Karpas-422 (cell line): Measurements from ENCODE around the gene SNTB2. TPM values are rescaled to one million over a fixed set of nuclear protein-coding genes. Genes with fewer than 3 reads are reported as not detected.

Experiments
- DNase-seq: peaks from one replicate; pipeline ENCODE4 v3.0.0-alpha.2; 2015
- H2AFZ ChIP-seq: fragments of 200-600 bp; sonication (generic); 2 replicates; pipeline ENCODE4 v1.6.1; 2014; ENCODE audit warnings: antibody characterized with exemption, low read length, mixed read lengths
- H3K27ac ChIP-seq: fragments of 200-600 bp; sonication (generic); 2 replicates; pipeline ENCODE4 v1.5.1; 2014; ENCODE audit warnings: mild to moderate bottlenecking, low read length, moderate library complexity
- H3K27me3 ChIP-seq: fragments of 200-600 bp; sonication (generic); 2 replicates; pipeline ENCODE4 v1.6.1; 2014; ENCODE audit warnings: low read length, mixed read lengths
- H3K36me3 ChIP-seq: fragments of 200-600 bp; sonication (generic); 2 replicates; pipeline ENCODE4 v1.6.1; 2014; ENCODE audit warnings: low read length, mixed read lengths; ENCODE audit not compliant: insufficient read depth
- H3K4me1 ChIP-seq: fragments of 200-600 bp; sonication (generic); 2 replicates; pipeline ENCODE4 v1.6.1; 2014; ENCODE audit warnings: mild to moderate bottlenecking, low read length, mixed read lengths
- H3K4me2 ChIP-seq: fragments of 200-600 bp; sonication (generic); 2 replicates; pipeline ENCODE4 v1.6.1; 2014; ENCODE audit warnings: low read length, low read depth, mild to moderate bottlenecking; ENCODE audit not compliant: poor library complexity, severe bottlenecking
- H3K4me3 ChIP-seq: fragments of 200-600 bp; sonication (generic); 2 replicates; pipeline ENCODE4 v1.5.1; 2014; ENCODE audit warnings: mild to moderate bottlenecking, antibody characterized with exemption, low read length, mixed read lengths
- H3K79me2 ChIP-seq: fragments of 200-600 bp; sonication (generic); 2 replicates; pipeline ENCODE4 v1.6.1; 2014; ENCODE audit warnings: mild to moderate bottlenecking, low read length, mixed read lengths
- H3K9ac ChIP-seq: fragments of 200-600 bp; sonication (generic); 2 replicates; pipeline ENCODE4 v1.6.0; 2014; ENCODE audit warnings: low read length
- H3K9me2 ChIP-seq: fragments of 200-600 bp; sonication (generic), shearing (Covaris generic); replicated peaks from 2 replicates; pipeline ENCODE4 v1.6.0; 2014; ENCODE audit warnings: mild to moderate bottlenecking, low read length, moderate library complexity; ENCODE audit not compliant: insufficient read depth
- H3K9me3 ChIP-seq: fragments of 300-700, 200-600 bp; sonication (generic); 2 replicates; pipeline ENCODE4 v1.6.1; 2014; ENCODE audit warnings: low read length, mixed read lengths
- H4K20me1 ChIP-seq: fragments of 200-600 bp; sonication (generic); 2 replicates; pipeline ENCODE4 v1.6.1; 2014; ENCODE audit warnings: mild to moderate bottlenecking, antibody characterized with exemption, low read length, low read depth; ENCODE audit not compliant: insufficient read depth
- total RNA-seq: library from RNA; depleted of rRNA; stranded (reverse); fragments of >200 nt; shearing (Covaris generic); gene quantifications from 2 replicates; pipeline ENCODE4 v1.2.3, GENCODE V29; 2014; ENCODE audit warnings: low replicate concordance

SNTB2 gene
- total RNA-seq, 1 experiment from 2014 or later: 17.7 TPM

- Histone ChIP-seq H3K27ac (no peak overlapping the region), H3K4me1 (no peaks in the 10 kb centered on the region), H3K4me3 (no peak overlapping the region), H4K20me1 (no peaks in the 10 kb centered on the region), H3K4me2 (no peak overlapping the region), H3K9me3 (no peaks in the 10 kb centered on the region), H3K79me2 (peaks cover 29% of the 10 kb centered on the region; the same call in 1 of the 2 replicates), H3K27me3 (no peaks in the 10 kb centered on the region), H3K9ac (no peak overlapping the region), H3K36me3 (peaks cover 22% of the 10 kb centered on the region), H2AFZ (no peak overlapping the region), H3K9me2 (no peaks in the 10 kb centered on the region)
- no peak for DNase-seq
These were observed 83.4 kb downstream of the SNTB2 start for GRCh38 chr16:69270395-69270794.

- Histone ChIP-seq H3K9me2 (no peaks in the 10 kb centered on the region), H3K4me3 (no peak overlapping the region), H3K27me3 (no peaks in the 10 kb centered on the region), H2AFZ (no peak overlapping the region), H3K79me2 (peaks cover 30% of the 10 kb centered on the region), H4K20me1 (no peaks in the 10 kb centered on the region), H3K36me3 (peaks cover 22% of the 10 kb centered on the region), H3K9ac (no peak overlapping the region), H3K9me3 (no peaks in the 10 kb centered on the region), H3K27ac (no peak overlapping the region), H3K4me2 (no peak overlapping the region), H3K4me1 (no peaks in the 10 kb centered on the region)
- no peak for DNase-seq
These were observed 83.9 kb downstream of the SNTB2 start for GRCh38 chr16:69270831-69271230.

DNA sequence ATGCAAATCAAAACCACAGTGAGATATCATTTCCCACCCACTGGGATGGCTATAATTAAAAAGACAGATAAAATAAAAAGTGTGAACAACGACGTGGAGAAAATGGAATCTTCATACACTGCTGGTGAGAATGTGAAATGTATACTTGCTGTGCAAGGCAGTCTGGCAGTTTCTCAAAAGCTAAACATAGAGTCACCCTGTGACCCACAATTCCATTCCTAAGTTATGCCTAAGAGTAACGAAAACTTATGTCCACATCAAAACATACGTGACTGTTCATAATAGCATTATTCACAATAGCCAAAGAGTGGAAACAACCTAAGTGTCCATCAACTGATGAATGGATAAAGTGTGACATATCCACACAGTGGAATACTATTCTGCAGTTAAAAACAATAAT lies 86.0 kb downstream of the SNTB2 start:
- no peak overlapping the region for H3K9ac ChIP-seq
- H2AFZ ChIP-seq: no peak overlapping the region
- peaks cover 36% of the 10 kb centered on the region for H3K79me2 ChIP-seq
- peaks cover 22% of the 10 kb centered on the region for H3K36me3 ChIP-seq
- H3K9me3 ChIP-seq: no peaks in the 10 kb centered on the region
- H3K9me2 ChIP-seq: no peaks in the 10 kb centered on the region
- no peaks in the 10 kb centered on the region for H4K20me1 ChIP-seq
- H3K27me3 ChIP-seq: no peaks in the 10 kb centered on the region
- no peaks in the 10 kb centered on the region for H3K4me1 ChIP-seq
- no peak overlapping the region for H3K27ac ChIP-seq
- no peak overlapping the region for H3K4me2 ChIP-seq
- no peak overlapping the region for H3K4me3 ChIP-seq
- DNase-seq: no peak

DNA sequence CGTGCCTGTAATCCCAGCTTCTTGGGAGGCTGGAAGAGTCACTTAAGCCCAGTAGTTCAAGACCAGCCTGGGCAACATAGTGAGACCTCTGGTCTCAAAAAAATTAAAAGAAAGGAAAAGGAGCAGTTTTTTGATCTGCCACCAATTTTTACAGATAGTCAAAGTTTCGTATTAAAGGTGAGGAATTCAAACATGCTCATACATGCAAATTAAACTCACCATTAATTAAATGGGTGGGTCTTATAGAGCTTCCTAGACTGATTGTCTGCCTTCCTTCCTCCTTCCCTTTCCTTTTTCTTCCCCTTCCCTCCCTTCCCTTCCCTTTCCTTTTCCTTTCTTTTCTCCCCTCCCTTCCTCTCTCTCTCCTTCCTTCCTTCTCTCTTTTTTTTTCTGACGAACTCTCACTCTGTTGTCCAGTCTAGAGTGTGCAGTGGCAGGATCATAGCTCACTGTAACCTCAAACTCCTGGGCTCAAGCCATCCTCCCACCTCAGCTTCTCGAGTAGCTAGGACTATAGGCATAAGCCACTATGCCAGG lies 87.8 kb downstream of the SNTB2 start:
- DNase-seq: no peak
- Histone ChIP-seq H3K79me2 (peaks cover 40% of the 10 kb centered on the region), H3K27me3 (no peaks in the 10 kb centered on the region), H4K20me1 (no peaks in the 10 kb centered on the region), H3K4me1 (no peaks in the 10 kb centered on the region), H2AFZ (no peak overlapping the region), H3K4me2 (no peak overlapping the region), H3K9me3 (no peaks in the 10 kb centered on the region), H3K9me2 (no peaks in the 10 kb centered on the region), H3K9ac (no peak overlapping the region), H3K36me3 (peaks cover 20% of the 10 kb centered on the region), H3K4me3 (no peak overlapping the region), H3K27ac (no peak overlapping the region)

- H3K36me3 ChIP-seq: peaks cover 5% of the 10 kb centered on the region; the same call in 1 of the 2 replicates
- H3K27ac ChIP-seq: no peak overlapping the region
- DNase-seq: no peak
- no peaks in the 10 kb centered on the region for H3K9me3 ChIP-seq
- H3K4me3 ChIP-seq: no peak overlapping the region
- H3K27me3 ChIP-seq: no peaks in the 10 kb centered on the region
- H3K9me2 ChIP-seq: no peaks in the 10 kb centered on the region
- peaks cover 35% of the 10 kb centered on the region for H3K79me2 ChIP-seq
- H3K4me2 ChIP-seq: no peak overlapping the region
- H2AFZ ChIP-seq: no peak overlapping the region
- no peaks in the 10 kb centered on the region for H3K4me1 ChIP-seq
- H4K20me1 ChIP-seq: no peaks in the 10 kb centered on the region
- H3K9ac ChIP-seq: no peak overlapping the region
These were observed 89.5 kb downstream of the SNTB2 start for GRCh38 chr16:69276148-69277115.

DNA sequence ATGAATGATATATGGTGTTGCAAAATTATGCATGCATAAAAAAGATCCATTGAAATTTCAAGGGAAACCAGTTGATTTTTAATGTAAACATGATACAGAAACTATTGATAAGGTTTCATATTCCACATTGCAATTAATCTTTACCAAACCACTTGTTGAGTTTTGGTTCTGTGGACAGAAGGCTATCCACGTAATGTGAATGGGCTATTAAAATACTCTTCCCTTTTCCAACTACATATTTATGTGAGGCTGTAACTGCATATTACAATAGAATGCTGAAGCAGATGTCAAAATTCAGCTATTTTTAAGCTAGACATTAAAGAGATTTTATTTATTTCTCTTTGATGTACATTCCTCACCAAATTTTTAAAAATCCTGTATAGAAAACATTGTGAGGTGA lies 90.4 kb downstream of the SNTB2 start:
- Histone ChIP-seq H4K20me1 (no peaks in the 10 kb centered on the region), H3K27me3 (no peaks in the 10 kb centered on the region), H3K4me3 (no peak overlapping the region), H3K27ac (no peak overlapping the region), H3K79me2 (peaks cover 36% of the 10 kb centered on the region), H3K9me3 (no peaks in the 10 kb centered on the region), H3K36me3 (peaks cover 4% of the 10 kb centered on the region; the same call in 1 of the 2 replicates), H3K4me2 (no peak overlapping the region), H2AFZ (no peak overlapping the region), H3K9me2 (no peaks in the 10 kb centered on the region), H3K4me1 (no peaks in the 10 kb centered on the region), H3K9ac (no peak overlapping the region)
- no peak for DNase-seq

DNA sequence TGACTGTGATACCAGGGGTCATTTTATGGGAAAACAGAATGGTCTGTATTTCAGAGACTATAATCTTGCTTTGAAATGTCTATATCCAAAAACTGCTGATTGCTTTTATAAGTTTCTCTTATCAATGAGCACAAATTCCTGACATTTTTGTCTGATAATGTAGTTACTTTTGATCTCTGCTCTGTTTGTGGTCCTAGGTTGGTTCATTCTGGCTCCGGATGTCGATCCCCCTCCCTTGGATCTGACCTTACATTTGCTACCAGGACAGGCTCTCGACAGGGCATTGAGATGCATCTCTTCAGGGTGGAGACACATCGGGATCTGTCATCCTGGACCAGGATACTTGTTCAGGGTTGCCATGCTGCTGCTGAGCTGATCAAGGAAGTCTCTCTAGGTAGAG lies 96.9 kb downstream of the SNTB2 start:
- Histone ChIP-seq H3K27ac (no peak overlapping the region), H3K9ac (no peak overlapping the region), H3K4me2 (no peak overlapping the region), H2AFZ (no peak overlapping the region), H3K9me2 (no peaks in the 10 kb centered on the region), H3K36me3 (peaks cover 5% of the 10 kb centered on the region; the same call in 1 of the 2 replicates), H4K20me1 (no peaks in the 10 kb centered on the region), H3K27me3 (no peaks in the 10 kb centered on the region), H3K79me2 (peaks cover 30% of the 10 kb centered on the region), H3K9me3 (no peaks in the 10 kb centered on the region), H3K4me1 (no peaks in the 10 kb centered on the region), H3K4me3 (no peak overlapping the region)
- no peak for DNase-seq

DNA sequence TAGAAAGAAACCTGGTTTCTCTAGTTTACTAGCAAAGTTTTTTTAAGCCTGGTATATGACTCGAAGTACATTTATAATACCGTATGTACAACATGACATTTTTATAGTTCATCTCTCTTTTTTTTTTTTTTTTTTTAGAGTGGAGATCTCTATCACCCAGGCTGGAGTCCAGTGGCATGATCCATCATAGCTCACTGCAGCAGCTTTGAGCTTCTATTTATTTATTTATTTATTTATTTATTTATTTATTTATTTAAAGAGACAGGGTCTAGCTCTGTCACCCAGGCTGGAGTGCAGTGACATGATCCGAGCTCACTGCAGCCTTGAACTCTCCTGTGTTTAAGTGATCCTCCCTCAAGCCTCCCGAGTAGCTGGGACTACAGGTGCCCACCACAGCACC lies 98.3 kb downstream of the SNTB2 start:
- Histone ChIP-seq H3K9me2 (no peaks in the 10 kb centered on the region), H3K27ac (no peak overlapping the region), H3K79me2 (peaks cover 32% of the 10 kb centered on the region), H3K36me3 (peaks cover 5% of the 10 kb centered on the region; the same call in 1 of the 2 replicates), H4K20me1 (no peaks in the 10 kb centered on the region), H3K27me3 (no peaks in the 10 kb centered on the region), H3K4me1 (no peaks in the 10 kb centered on the region), H3K9me3 (no peaks in the 10 kb centered on the region), H2AFZ (no peak overlapping the region), H3K4me3 (no peak overlapping the region), H3K9ac (no peak overlapping the region), H3K4me2 (no peak overlapping the region)
- no peak for DNase-seq
